HG02938 (cell line): ENCODE measurements around the gene URAD.
"Not testable (repeated sequence)": the region's sequence is repeated elsewhere in the genome, so short reads cannot be mapped to it uniquely, and the experiment has no call there.

ENCODE experiments used
- ATAC-seq: cut with Tn5 transposase; IDR thresholded peaks from one replicate; pipeline ENCODE4 v1.9.1; 2021; ENCODE audit warnings: mild to moderate bottlenecking, moderate library complexity; ENCODE audit not compliant: unreplicated experiment

Gene URAD, protein sequence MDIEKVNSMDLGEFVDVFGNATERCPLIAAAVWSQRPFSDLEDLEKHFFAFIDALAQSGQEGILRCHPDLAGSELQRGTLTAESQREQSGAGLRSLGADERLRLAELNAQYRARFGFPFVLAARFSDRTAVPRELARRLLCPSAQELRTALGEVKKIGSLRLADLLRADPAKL

GRCh38 chr13:27988520-27988919 lies at the start of gene URAD:
TSS of gene URAD (minus strand) at chr13:27988693. CDS start at chr13:27988637, 56 bp downstream.
- no peak for ATAC-seq

DNA sequence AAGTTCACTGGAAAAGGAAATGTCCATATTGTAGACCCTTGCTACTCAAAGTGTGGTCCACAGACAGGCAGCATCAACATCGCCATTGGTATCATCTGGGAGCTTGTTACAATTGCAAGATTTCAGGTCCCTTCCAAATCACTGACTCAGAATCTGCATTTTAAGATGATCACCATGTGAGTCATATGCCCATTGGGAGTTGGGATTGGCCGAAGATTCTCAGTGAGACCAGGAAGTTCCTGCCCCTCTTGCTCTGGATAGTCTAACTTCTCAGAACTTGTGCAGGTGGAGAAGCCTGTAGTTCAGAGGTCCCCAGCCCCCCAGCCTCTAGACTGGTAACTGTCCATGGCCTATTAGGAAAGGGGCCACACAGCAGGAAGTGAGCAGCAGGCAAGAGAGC lies 48.9 kb upstream of the URAD start:
- ATAC-seq: no peak

GRCh38 chr13:28035146-28035782 lies 46.8 kb upstream of the URAD start:
- no peak for ATAC-seq

DNA sequence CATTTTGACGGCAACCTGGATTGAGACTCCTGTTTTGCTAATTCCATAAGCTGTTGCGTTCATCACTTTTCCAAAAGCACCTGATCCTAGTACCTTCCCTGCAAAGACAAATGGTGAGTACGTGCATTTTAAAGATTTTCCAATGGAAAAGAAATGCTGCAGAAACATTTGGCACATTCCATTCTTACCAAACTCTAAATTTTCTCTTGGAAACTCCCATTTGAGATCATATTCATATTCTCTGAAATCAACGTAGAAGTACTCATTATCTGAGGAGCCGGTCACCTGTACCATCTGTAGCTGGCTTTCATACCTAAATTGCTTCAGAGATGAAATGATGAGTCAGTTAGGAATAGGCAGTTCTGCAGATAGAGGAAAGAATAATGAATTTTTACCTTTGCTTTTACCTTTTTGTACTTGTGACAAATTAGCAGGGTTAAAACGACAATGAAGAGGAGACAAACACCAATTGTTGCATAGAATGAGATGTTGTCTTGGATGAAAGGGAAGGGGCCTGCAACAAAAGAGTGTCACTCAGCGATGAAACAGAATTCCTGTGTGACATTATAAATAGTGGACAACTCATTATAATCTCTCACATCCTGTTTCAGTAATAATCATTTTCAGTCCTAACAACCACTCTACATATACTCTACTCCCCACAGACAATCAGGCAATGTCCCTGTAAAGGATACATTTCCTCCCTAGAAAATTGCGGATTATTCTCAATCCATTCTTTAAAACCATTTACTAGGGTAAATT lies 45.6 kb upstream of the URAD start:
- ATAC-seq: no peak

GRCh38 chr13:28032438-28032837 lies 43.9 kb upstream of the URAD start:
- not testable (repeated sequence) for ATAC-seq

- no peak for ATAC-seq
These were observed 43.4 kb upstream of the URAD start for GRCh38 chr13:28031896-28032288.

DNA sequence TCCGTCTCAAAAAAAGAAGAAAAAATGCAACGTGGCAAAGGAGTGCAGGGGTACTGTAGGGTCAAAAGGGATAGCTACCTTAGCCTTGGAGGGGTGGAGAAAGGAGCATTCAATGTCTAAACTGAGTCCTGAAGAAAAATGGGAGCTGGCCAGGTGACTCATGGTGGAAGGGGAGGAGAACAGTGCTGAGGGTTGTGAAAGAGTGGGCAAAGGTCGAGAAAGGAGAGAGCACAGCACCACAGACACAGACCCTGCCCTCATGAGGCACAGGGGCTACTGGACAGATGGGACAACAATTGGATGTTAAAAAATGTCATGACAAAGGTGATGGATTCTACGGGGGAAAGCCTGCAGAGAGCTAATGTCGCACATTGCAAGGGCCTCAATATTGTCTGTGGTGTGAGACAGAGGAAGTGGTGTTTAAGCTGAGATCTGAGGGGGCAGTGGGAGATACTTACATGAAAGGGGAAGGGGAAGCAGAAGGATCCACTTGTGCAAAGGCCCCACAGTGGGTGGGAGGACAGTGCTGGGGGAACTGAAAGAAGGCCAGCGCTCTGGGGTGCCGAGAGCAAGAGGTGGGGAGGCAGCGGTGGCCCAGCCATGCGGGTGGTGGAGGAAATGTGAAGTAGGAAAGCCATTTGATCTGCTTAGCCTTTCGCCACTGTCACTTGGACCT lies 42.9 kb upstream of the URAD start:
- ATAC-seq: no peak

DNA sequence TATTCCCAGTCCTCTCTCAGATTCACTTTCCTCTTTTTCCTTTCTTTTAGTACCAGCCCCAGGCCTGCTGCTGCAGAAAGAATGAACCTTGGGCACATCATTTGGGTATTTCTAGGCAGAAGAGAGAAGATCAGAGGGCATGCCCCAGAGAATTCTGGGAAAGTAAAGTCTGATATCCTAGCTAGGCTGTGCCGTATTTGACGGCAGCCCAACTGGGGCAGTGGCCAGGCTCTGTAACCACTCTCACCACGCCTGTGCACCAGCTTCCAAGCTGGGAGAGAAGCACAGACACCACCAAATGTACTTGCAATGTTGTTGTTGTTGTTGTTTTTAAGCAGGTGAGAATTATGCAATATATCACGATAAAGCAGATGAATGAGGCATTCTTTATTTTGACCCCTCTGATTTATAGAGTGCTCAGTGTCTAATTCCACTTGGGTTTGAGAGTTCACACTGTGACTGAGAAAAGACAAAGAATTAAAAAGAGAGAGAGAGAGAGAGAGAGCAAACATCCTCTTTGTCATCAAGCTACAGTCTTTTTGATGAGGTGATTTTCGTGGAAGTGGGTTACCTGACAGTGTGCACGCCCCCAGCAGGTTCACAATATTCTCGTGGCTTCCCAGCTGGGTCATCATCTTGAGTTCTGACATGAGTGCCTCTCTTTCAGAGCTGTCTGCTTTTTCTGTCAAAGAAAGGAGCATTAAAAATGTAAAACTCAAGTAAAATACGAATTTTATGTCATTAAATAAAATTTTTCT lies 39.3 kb upstream of the URAD start:
- no peak for ATAC-seq

GRCh38 chr13:28027071-28027470 lies 38.6 kb upstream of the URAD start:
- ATAC-seq: no peak

- ATAC-seq: no peak
These were observed 38.0 kb upstream of the URAD start for GRCh38 chr13:28026508-28026907.

DNA sequence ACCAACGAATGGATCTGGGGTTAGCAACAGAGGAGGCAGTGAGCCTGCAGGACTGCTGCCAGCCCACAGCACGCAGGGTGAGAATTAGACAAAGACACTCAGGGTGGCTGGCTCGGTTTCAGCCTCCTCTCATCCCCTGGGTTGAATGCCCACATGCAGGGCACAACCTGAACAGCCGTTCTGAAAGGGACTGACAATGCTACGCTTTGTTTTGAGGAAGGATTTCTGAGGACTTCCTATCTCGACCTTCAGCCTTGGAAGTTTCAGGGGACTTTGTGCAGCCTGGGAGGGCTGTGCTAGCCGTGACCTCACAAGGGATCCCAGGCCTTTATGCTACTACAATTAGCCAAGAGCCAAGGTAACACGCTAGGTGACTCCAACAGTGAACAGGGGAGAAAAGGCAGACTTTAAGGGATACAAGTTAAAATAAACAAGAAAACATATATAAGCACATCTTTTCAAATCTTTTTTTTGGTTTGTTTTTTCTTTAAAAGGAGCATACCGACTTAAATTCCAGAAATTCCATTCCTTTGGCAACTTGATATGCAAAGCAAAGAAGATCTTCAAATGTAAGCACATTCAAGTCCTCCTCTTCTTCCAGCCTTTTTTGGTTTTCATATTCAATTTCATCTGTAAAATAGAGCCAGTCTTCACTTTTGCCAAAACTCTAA lies 34.5 kb upstream of the URAD start:
- no peak for ATAC-seq

DNA sequence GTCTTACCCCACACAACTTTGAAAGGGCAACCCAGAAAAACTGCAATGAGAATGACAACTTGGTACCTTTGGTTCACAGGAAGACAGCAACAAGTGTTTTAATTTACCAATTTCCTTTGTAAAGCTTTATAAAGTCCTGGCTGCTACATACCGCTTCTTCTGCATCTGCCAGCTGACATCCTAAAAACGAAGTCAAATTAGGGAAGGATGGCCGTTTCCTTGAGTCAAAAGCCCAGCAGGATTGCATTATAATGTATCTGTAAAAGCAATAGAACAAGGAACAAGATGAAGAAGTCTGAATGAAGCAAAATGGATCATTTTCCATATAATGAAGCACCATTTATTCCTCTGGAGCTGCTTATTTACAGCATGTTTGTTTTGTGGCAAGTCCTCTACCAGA lies 25.8 kb upstream of the URAD start:
- ATAC-seq: no peak

DNA sequence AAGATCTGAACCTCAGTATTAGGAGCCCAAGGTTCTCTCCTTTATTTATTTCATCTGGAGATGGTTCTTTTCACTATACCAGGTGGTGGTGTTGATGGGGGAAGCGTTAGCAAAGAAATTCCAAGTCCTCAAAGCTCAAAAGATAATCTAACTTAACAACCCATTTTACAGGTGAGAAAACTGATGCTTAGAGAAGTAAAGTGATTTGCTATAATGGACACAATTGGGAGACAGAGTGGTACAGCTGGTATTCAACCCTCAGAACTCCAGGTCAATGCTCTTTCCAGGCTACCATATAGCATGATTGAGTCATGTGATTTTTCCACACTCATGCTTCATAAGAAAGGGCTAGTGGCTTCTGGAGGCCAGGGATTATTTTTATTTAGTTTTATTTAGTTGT lies 25.0 kb upstream of the URAD start:
- ATAC-seq: no peak

- peak; percentile 94 for ATAC-seq
These were observed 24.4 kb upstream of the URAD start for GRCh38 chr13:28012896-28013295.

DNA sequence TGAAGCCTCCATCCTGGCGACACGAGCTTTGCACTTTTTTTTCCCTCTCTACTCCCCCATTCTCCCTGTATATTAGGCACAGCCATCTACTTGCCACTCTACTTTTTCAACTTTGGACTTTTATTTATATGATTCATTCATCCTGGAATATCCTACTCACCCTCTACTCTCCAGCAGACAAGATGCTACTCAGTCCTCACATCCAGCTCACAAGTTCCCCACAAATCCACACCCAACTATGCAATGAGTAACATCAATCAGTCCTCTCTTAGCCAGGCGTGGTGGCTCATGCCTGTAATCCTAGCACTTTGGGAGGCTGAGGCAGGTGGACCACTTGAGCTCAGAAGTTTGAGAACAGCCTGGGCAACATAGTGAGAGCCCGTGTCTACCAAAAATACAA lies 23.9 kb upstream of the URAD start:
- ATAC-seq: no peak

DNA sequence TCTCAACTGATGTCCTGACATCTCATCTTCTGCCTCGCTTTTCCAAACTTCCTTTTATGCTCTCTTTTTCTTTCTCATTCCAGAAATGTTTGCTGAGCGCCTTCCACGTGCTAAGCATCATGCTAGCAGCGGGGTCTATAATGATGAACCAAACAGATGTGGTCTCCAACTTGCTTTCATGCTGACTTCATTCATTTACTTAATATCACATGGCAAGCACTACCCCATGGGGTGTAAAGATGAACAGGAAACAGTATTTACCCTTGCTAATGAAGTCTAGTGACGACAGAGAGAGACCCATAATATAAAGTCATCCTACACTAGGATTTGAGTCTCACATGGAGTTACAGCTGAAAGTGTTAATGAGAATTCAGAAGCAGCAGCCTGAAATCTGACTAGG lies 21.6 kb upstream of the URAD start:
- ATAC-seq: no peak

- ATAC-seq: not testable (repeated sequence)
These were observed 16.5 kb upstream of the URAD start for GRCh38 chr13:28005016-28005415.

DNA sequence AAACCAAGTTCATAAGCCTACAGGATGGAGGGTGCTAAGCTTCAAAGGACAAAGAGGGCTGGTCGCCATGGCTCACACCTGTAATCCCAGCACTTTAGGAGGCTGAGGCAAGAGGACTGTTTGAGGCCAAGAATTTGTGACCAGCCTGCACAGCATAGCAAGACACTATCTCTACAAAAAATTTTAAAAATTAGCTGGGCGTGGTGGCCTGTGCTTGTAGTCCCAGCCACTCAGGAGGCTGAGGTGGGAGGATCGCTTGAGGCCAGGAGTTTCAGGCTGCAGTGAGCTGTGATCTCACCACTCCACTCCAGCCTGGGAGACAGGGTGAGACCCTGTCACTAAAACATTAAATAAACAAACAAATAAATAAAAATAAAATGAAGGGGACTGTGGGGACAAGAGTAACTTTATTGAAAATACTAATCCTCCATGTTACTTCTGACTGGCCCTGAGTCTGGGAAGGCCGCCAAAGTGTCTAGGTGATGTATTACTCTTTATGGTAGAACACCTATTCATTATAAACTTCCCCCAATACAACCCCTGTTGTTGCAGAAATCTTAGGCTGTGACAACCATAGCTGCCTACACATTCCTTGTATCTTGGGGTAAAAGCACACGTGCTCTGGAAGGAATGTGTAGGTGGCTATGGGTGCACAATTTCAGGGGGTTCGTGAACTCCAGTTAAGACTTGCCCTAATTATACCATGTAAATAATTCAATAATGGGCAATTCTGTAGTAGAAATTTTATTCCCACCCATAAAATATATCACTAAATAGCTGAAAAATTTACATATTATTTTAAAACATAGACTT lies 14.6 kb upstream of the URAD start:
- ATAC-seq: no peak

DNA sequence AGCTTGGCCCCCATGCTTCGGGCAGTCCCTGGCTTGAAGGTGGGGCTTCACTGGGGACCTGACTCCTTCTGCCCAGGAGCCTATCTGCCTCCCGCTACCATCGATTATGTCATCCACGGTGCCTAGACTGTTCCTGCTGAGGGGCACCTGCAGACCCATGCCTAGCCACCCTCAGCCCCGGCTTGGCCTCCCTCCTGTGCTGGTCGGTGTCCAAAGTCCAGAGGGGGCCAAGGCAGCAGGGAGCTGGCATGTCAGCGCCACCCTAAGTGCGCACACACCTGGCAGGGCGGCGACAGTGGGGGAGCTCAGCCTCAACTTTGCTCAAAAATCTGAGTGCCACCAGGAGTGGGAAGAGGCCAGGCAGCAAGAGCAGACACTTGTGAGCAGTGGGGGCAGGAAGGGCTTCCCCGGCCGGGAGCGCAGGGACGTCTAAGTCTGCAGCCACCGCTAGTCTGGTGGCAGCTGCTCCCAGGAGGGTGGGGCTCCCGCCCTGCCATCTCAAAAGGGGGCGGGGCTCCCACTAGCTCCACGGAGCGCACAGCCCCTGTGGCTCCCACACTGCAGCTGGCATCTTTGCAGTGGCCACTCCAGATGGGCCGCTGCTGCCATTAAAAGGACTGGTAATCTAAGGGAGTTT lies 13.5 kb upstream of the URAD start:
- no peak for ATAC-seq
